ENCODE measurements around the gene CGNL1.

The CGNL1 gene

DNA sequence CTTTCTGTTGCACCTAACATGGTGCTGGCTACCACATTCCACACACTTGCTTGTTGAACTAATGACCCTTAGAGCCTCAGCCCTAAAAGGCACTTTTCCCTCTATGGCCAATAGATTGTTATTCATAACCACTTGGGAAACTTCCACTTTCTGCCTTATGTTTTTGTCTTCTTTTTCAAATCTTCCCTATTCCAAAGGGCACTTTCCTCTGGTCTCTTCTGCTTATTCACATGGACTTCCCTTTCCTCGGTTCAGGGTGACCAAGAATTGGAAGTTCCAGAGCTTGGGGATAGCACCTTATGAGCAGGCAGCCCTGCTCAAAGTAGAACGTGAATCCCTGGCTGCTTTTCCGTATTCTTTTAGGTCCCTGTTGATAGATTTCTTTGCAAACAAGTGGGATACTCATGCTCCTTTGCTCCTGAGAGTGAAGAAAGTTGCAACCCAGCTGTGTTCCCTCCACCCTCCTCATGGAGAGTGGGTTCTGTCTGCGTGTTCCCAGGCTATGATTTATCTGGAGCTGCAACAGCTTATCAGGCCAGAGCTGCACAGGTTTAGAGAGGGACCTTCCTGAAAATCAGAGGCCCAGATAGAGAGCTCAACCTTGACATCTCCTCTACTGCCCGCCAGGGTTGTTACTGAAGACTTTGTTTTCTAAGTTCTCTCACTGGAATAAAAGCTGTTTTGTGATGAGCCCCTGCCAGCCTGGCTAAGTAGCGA lies 156.6 kb downstream of the CGNL1 start:
- TF ChIP-seq Cebpa-rat (IDR thresholded peaks at IDR 0.05) = no peak
- Histone ChIP-seq H3K4me2 (peak overlapping the region; percentile 46 to 78 (median 60); a peak in 21 of 22 replicates), H3K9ac (no peak overlapping the region), H3K9me3 (replicated peaks in 1 of 11) (peaks cover 0 to 4% (median 0%) of the 10 kb centered on the region in 11 experiments; a peak in 1 of 22 replicates), H3K4me3 (no peak overlapping the region), H3K27me3 (no peaks in the 10 kb centered on the region), H3K27ac (0 out of 22 replicates have a peak overlapping the region, but pooled peaks of 1 of the 11 experiments have one; percentile 23), H4K20me1 (no peaks in the 10 kb centered on the region), H3K36me3 (no peaks in the 10 kb centered on the region), H3K4me1 (peaks cover 38 to 50% (median 46%) of the 10 kb centered on the region in 10 experiments)

DNA sequence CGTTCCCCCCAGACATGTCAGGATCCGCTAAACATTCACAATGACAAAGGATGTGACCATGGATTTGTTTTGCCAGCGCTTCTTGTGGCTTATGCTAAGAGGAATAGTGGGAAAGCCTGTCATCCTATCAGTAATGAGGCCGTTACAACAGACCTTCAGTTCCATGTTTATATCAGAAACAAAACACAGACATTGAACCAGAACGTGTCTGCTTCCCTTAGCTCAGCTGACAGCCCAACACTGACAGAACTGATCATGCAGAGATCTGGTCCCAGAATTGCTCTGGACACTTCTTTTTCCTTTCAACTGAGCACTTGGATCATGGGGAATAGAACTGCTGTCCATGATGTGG lies 157.1 kb downstream of the CGNL1 start:
- Histone ChIP-seq H4K20me1 (no peaks in the 10 kb centered on the region), H3K4me2 (peak overlapping the region; percentile 46 to 78 (median 60)), H3K9ac (no peak overlapping the region; a peak in 1 of 22 replicates), H3K27ac (peak overlapping the region in 1 of 11 experiments; percentile 23; a peak in 1 of 22 replicates), H3K9me3 (replicated peaks in 1 of 11) (peaks cover 0 to 4% (median 0%) of the 10 kb centered on the region in 11 experiments; a peak in 1 of 22 replicates), H3K36me3 (no peaks in the 10 kb centered on the region), H3K4me1 (peaks cover 42 to 55% (median 49%) of the 10 kb centered on the region in 10 experiments), H3K27me3 (no peaks in the 10 kb centered on the region), H3K4me3 (no peak overlapping the region)
- TF ChIP-seq Cebpa-rat (IDR thresholded peaks at IDR 0.05) = no peak

DNA sequence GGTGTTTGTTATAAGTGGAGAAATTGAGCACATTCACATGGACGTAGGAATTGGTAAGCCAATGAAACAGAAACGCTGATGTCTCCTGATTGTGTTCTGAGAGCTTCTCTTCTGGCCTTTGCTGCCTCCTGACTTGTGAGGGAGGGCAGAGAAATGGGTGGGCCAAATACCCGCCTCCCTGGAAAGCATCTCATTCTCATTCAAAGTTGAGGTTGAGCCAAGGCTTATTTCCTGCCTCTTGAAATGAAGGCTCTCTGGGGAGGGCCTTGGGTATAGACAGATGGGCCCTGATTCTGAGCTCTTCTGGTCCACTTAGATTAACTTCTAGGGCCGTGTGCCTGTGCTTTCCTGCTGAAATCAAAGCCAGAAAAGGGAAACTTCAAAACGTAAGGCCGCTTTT lies 158.0 kb downstream of the CGNL1 start:
- Histone ChIP-seq H3K4me3 (no peak overlapping the region), H3K9me3 (replicated peaks in 1 of 11) (peaks cover 0 to 4% (median 0%) of the 10 kb centered on the region in 11 experiments; a peak in 1 of 22 replicates), H4K20me1 (no peaks in the 10 kb centered on the region), H3K27me3 (no peaks in the 10 kb centered on the region), H3K9ac (0 out of 22 replicates have a peak overlapping the region, but pooled peaks of 1 of the 11 experiments have one; percentile 5), H3K36me3 (no peaks in the 10 kb centered on the region), H3K27ac (peak overlapping the region in 4 of 11 experiments; percentile 6 to 47 (median 24); a peak in 3 of 22 replicates), H3K4me2 (peak overlapping the region; percentile 46 to 78 (median 60); a peak in 21 of 22 replicates), H3K4me1 (peaks cover 42 to 57% (median 49%) of the 10 kb centered on the region in 10 experiments)
- no peak for TF ChIP-seq Cebpa-rat (IDR thresholded peaks at IDR 0.05)

DNA sequence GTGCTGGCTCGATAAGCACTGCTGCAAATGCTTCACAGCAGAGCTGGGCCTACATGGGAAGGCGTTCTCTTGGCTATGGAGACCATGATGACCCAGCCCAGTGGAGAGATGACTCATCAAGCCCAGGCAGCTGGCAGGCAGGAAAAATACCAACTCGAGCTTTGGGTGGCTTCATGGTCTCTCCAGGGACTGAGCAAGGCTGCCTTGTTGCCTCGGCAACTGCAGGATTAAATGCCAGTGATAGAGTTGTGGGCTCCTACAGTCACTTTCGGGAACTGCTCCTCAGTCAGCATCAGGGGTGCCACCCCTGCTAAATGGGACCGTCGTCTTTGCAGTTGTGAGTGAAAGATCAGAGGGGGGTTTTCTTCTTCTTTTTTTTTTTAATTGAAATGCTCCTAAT lies 160.8 kb downstream of the CGNL1 start:
- Histone ChIP-seq H3K4me1 (peaks cover 42 to 57% (median 49%) of the 10 kb centered on the region in 10 experiments), H3K36me3 (no peaks in the 10 kb centered on the region), H3K4me3 (no peak overlapping the region), H3K27me3 (no peaks in the 10 kb centered on the region), H3K4me2 (peak overlapping the region; percentile 37 to 79 (median 61)), H3K9me3 (replicated peaks in 1 of 11) (peaks cover 7 to 19% (median 8%) of the 10 kb centered on the region in 11 experiments; a peak in 19 of 22 replicates), H3K27ac (peak overlapping the region in 8 of 11 experiments; percentile 6 to 60 (median 32); a peak in 10 of 22 replicates), H3K9ac (no peak overlapping the region), H4K20me1 (no peaks in the 10 kb centered on the region)
- TF ChIP-seq Cebpa-rat (IDR thresholded peaks at IDR 0.05) = no peak

DNA sequence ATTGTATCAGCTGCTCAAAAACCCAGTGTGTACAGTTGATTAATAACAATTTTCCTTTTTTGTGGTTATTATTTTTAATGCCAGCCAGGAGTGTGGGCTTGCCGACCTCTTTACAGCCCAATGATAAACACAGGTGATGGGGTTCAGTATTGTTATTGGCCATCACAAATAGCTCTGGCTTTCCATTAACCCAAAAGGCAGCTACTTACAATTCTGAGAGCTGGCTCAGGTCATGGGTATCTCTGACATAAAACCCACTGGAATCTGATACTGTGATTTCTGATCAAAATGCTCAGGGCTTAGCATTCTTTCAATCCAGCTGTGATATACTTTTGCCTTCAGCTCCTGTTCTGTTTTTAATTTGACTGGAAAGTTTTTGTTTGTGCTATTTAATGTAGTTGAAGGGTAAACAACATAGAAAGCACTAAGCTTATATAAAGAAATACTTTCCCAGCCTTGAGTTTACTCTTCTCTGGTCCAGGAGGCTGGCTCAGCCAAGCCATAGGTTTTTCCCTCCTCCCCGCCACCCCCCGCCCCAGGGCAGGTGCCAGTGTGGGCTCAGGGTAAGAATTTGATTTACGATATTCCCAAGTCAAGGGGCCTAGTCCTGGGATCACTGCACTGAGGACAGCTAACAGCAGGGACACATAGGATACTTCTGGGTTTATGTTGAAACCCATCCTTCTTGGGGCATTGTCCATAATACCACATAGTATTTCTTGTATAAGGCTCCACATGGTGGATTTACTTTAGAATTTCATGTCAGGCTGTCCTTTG lies 161.4 kb downstream of the CGNL1 start:
- Histone ChIP-seq H3K4me1 (peaks cover 38 to 56% (median 49%) of the 10 kb centered on the region in 10 experiments), H3K4me2 (peak overlapping the region; percentile 37 to 79 (median 61); a peak in 21 of 22 replicates), H3K27ac (peak overlapping the region in 3 of 11 experiments; percentile 1 to 23 (median 16); a peak in 2 of 22 replicates), H3K9ac (no peak overlapping the region), H3K36me3 (no peaks in the 10 kb centered on the region), H3K27me3 (no peaks in the 10 kb centered on the region), H3K4me3 (no peak overlapping the region), H3K9me3 (replicated peaks in 1 of 11) (peaks cover 7 to 19% (median 8%) of the 10 kb centered on the region in 11 experiments; a peak in 19 of 22 replicates), H4K20me1 (no peaks in the 10 kb centered on the region)
- TF ChIP-seq Cebpa-rat (IDR thresholded peaks at IDR 0.05) = no peak

DNA sequence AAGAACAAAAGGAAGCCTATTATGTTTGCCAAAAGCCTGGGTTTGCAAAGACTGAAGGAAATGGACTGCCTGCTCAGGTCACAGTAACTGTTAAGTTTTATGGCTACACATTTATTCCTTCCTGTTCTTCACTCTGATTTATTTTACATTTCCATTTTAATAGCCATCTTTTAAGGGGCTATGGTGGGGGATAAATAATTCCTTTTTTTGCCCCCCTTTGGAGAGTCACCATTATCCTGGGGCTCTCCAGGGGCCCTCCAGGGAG lies 161.9 kb downstream of the CGNL1 start:
- no peak for TF ChIP-seq Cebpa-rat (IDR thresholded peaks at IDR 0.05)
- Histone ChIP-seq H4K20me1 (no peaks in the 10 kb centered on the region), H3K27me3 (no peaks in the 10 kb centered on the region), H3K4me1 (peaks cover 32 to 51% (median 44%) of the 10 kb centered on the region in 10 experiments), H3K36me3 (no peaks in the 10 kb centered on the region), H3K4me3 (no peak overlapping the region), H3K27ac (no peak overlapping the region), H3K9me3 (replicated peaks in 1 of 11) (peaks cover 7 to 19% (median 8%) of the 10 kb centered on the region in 11 experiments; a peak in 19 of 22 replicates), H3K9ac (no peak overlapping the region), H3K4me2 (peak overlapping the region in 6 of 11 experiments; percentile 52 to 79 (median 65); a peak in 8 of 22 replicates)

DNA sequence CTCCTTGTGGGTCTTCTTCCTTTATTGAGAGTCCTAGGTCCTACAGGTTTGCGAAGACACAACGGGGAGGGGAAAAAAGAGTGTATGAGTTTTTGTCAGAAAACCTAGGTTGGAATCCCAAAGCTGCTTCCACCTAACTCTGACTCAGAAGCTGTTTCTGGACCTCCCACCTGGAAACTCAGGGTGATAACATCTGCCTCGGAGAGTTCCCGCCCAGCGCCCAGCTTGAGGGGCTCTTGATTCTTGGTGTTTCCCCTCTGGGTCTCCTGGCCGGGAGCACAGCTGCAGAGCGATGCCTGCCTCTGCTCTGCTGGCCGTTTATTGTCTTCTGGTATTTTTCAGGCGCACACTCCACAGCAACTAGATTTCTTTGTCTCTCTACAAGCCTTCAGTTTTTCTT lies 162.5 kb downstream of the CGNL1 start:
- Histone ChIP-seq H3K27ac (no peak overlapping the region), H3K9ac (no peak overlapping the region), H3K27me3 (no peaks in the 10 kb centered on the region), H3K36me3 (no peaks in the 10 kb centered on the region), H3K9me3 (replicated peaks in 1 of 11) (peaks cover 7 to 19% (median 8%) of the 10 kb centered on the region in 11 experiments; a peak in 19 of 22 replicates), H3K4me2 (no peak overlapping the region), H4K20me1 (no peaks in the 10 kb centered on the region), H3K4me3 (no peak overlapping the region), H3K4me1 (peaks cover 26 to 49% (median 38%) of the 10 kb centered on the region in 10 experiments)
- TF ChIP-seq Cebpa-rat (IDR thresholded peaks at IDR 0.05) = no peak

DNA sequence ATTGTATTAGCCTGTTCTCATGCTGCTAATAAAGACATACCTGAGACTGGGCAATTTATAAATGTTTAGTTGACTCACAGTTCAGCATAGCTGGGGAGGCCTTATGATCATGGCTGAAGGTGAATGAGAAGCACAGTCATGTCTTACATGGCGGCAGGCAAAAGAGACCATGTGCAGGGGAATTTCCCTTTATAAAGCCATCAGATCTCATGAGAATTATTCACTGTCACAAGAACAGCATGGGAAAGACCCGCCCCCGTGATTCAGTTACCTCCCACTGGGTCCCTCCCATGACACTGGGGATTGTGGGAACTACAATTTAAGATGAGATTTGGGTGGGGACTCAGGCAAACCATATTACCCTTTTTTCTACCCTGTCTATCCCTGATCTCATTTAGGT lies 163.9 kb downstream of the CGNL1 start:
- H3K4me1 ChIP-seq = peaks cover 13 to 36% (median 24%) of the 10 kb centered on the region in 10 experiments
- H3K9ac ChIP-seq = no peak overlapping the region
- H3K27me3 ChIP-seq = no peaks in the 10 kb centered on the region
- H3K4me3 ChIP-seq = no peak overlapping the region
- no peak for TF ChIP-seq Cebpa-rat (IDR thresholded peaks at IDR 0.05)
- H3K27ac ChIP-seq = no peak overlapping the region
- H3K4me2 ChIP-seq = no peak overlapping the region
- H3K9me3 ChIP-seq (replicated peaks in 1 of 11) = peaks cover 7 to 19% (median 8%) of the 10 kb centered on the region in 11 experiments; a peak in 19 of 22 replicates
- H3K36me3 ChIP-seq = no peaks in the 10 kb centered on the region
- H4K20me1 ChIP-seq = no peaks in the 10 kb centered on the region

DNA sequence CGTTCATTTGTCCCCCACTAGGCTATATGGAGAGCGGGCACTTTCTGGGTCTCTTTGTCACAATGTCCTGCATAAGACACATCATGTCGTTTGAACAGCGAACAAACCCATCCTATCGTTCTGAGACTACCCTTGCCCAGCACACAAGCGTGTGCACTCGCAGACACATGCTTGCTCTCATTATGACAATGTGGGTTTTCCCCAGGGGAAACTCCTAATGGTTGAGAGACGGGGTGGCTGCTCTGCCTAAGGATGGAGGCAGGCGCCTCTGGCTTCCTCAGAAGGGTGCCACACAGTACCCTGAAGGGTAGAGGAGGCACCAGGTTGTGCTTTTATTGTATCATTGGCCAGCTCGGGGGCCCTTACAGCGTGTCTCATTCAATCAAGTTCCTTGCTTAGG lies 164.4 kb downstream of the CGNL1 start:
- Histone ChIP-seq H3K27ac (no peak overlapping the region), H3K4me1 (peaks cover 13 to 30% (median 21%) of the 10 kb centered on the region in 10 experiments), H3K4me3 (no peak overlapping the region), H3K27me3 (no peaks in the 10 kb centered on the region), H3K9ac (no peak overlapping the region), H3K36me3 (no peaks in the 10 kb centered on the region), H3K9me3 (replicated peaks in 1 of 11) (peaks cover 7 to 16% (median 8%) of the 10 kb centered on the region in 11 experiments; a peak in 19 of 22 replicates), H3K4me2 (no peak overlapping the region), H4K20me1 (no peaks in the 10 kb centered on the region)
- no peak for TF ChIP-seq Cebpa-rat (IDR thresholded peaks at IDR 0.05)

Measured in BLaER1 treated with 17β-estradiol and CSF1 and Interleukin-3, amounts not matched to agents 10 nM and 100 nM (cell line).